HCT116 (cell line): ENCODE measurements around the gene LRRC46. TPM values are rescaled to one million over a fixed set of nuclear protein-coding genes. Genes with fewer than 3 reads are reported as not detected.

Source experiments
- ATAC-seq: fragments of 200-7000 bp; cut with Tn5 transposase; 2 replicates; pipeline ENCODE4 v1.9.1; 2020; ENCODE audit warnings: mild to moderate bottlenecking, moderate library complexity
- BruUV-seq: library from RNA; stranded (reverse); fragments of 400-500 nt; replicated peaks from 2 replicates; lab custom pipeline; 2021; lab: Mats Ljungman, UMichigan
- CTCF ChIA-PET: fragments of 300-600 bp; sonication (Branson Sonifier 250); formaldehyde crosslinking; loops from one replicate; lab custom pipeline; 2021; ENCODE audit warnings: antibody characterized with exemption; lab: Charles Lee
- POLR2A ChIA-PET: fragments of 300-600, 350-600 bp; sonication (Branson Sonifier 250); formaldehyde crosslinking; loops from one replicate; lab custom pipeline; 2021; ENCODE audit warnings: antibody characterized with exemption; lab: Charles Lee
- RAD21 ChIA-PET, 2 experiments: fragments of 300-600 bp; sonication (Branson Sonifier 250); formaldehyde crosslinking; loops; one replicate each; lab custom pipeline; 2023; ENCODE audit warnings: low total read pairs in 2 of 2; ENCODE audit not compliant: uncharacterized antibody in 2 of 2, unreplicated experiment in 2 of 2, low non-redundant PET in 1 of 2; lab: Charles Lee
- DNase-seq: peaks from one replicate; pipeline ENCODE4 v3.0.0-alpha.2; 2010; ENCODE audit warnings: low read depth, low spot score
- H2AFZ ChIP-seq: fragments of 200-600 bp; shearing (Covaris generic), sonication (generic); 2 replicates; pipeline ENCODE4 v1.6.1; 2017; ENCODE audit warnings: low read depth, mixed run types, mixed read lengths, antibody characterized with exemption, low read length; ENCODE audit not compliant: poor library complexity, severe bottlenecking
- H3K27ac ChIP-seq: 2 replicates; pipeline ENCODE4 v1.5.1; 2012; ENCODE audit warnings: low read depth, low read length
- H3K27me3 ChIP-seq: fragments of 200-600 bp; sonication (generic); 2 replicates; pipeline ENCODE4 v1.6.1; 2016; ENCODE audit warnings: mixed run types, low read length, mixed read lengths; ENCODE audit not compliant: insufficient read depth
- H3K36me3 ChIP-seq, 2 experiments: fragments of 200-500 bp in 1 of 2; fragments of 200-600 bp in 1 of 2; sonication (Bioruptor generic) in 1 of 2; sonication (generic) in 1 of 2; 2 replicates each; pipeline versions ENCODE4 v1.5.1 to v1.6.1; 2014 to 2016; ENCODE audit warnings: low read length in 2 of 2, inconsistent platforms in 1 of 2, mixed read lengths in 1 of 2, mixed run types in 1 of 2; ENCODE audit not compliant: insufficient read depth in 2 of 2, control insufficient read depth in 1 of 2
- H3K4me1 ChIP-seq, 2 experiments: fragments of 200-600 bp in 1 of 2; sonication (generic) in 1 of 2; 2 replicates each; pipeline versions ENCODE4 v1.5.1 to v1.6.1; 2012 to 2017; ENCODE audit warnings: low read length in 2 of 2, inconsistent platforms in 1 of 2, mild to moderate bottlenecking in 1 of 2, mixed read lengths in 1 of 2, mixed run types in 1 of 2, moderate library complexity in 1 of 2; ENCODE audit not compliant: insufficient read depth in 2 of 2, control insufficient read depth in 1 of 2
- H3K4me2 ChIP-seq: fragments of 200-600 bp; sonication (generic); 2 replicates; pipeline ENCODE4 v1.6.1; 2017; ENCODE audit warnings: mixed run types, low read length, mixed read lengths
- H3K4me3 ChIP-seq, 2 experiments: fragments of 200-600 bp in 1 of 2; sonication (generic) in 1 of 2; replicated peaks in 1 of 2; 2 replicates each; pipeline ENCODE4 v1.5.1; 2011 to 2016; ENCODE audit warnings: low read length in 2 of 2, control low read depth in 1 of 2, low read depth in 1 of 2, mild to moderate bottlenecking in 1 of 2, mixed read lengths in 1 of 2, mixed run types in 1 of 2
- H3K79me2 ChIP-seq: fragments of 200-600 bp; sonication (generic); 2 replicates; pipeline ENCODE4 v1.6.1; 2017; ENCODE audit warnings: mild to moderate bottlenecking, mixed run types, low read length, moderate library complexity, mixed read lengths; ENCODE audit not compliant: insufficient read depth
- H3K9ac ChIP-seq: fragments of 200-600 bp; sonication (generic); 2 replicates; pipeline ENCODE4 v1.6.1; 2016; ENCODE audit warnings: low read length, mixed read lengths
- H3K9me2 ChIP-seq: fragments of 200-600 bp; sonication (generic), shearing (Covaris generic); 2 replicates; pipeline ENCODE4 v1.6.1; 2017; ENCODE audit warnings: mixed run types, mild to moderate bottlenecking, moderate library complexity; ENCODE audit not compliant: insufficient read depth
- H3K9me3 ChIP-seq, 2 experiments: fragments of 200-500 bp in 1 of 2; fragments of 200-600 bp in 1 of 2; sonication (Bioruptor generic) in 1 of 2; sonication (generic) in 1 of 2; 2 replicates each; pipeline ENCODE4 v1.6.1; 2014 to 2017; ENCODE audit warnings: low read length in 2 of 2, mixed read lengths in 2 of 2, inconsistent platforms in 1 of 2, low read depth in 1 of 2, mild to moderate bottlenecking in 1 of 2, mixed run types in 1 of 2, moderate library complexity in 1 of 2; ENCODE audit not compliant: control insufficient read depth in 1 of 2, insufficient read depth in 1 of 2
- H4K20me1 ChIP-seq: fragments of 200-600 bp; sonication (generic), shearing (Covaris generic); 2 replicates; pipeline ENCODE4 v1.6.1; 2017; ENCODE audit warnings: mixed run types, mild to moderate bottlenecking, moderate library complexity; ENCODE audit not compliant: insufficient read depth
- EGR1 ChIP-seq: IDR thresholded peaks from 2 replicates; pipeline ENCODE4 v1.6.1; 2012; ENCODE audit warnings: low read depth
- ELF1 ChIP-seq: IDR thresholded peaks from 2 replicates; pipeline ENCODE4 v1.6.1; 2012; ENCODE audit warnings: low read depth, borderline replicate concordance
- MAX ChIP-seq: IDR thresholded peaks from 2 replicates; pipeline ENCODE4 v1.6.1; 2012
- RAD21 ChIP-seq: IDR thresholded peaks from 2 replicates; pipeline ENCODE4 v1.6.1; 2012; ENCODE audit warnings: low read depth, mild to moderate bottlenecking
- REST ChIP-seq: IDR thresholded peaks from 2 replicates; pipeline ENCODE4 v1.6.1; 2012; ENCODE audit warnings: low read depth
- SP1 ChIP-seq: IDR thresholded peaks from 2 replicates; pipeline ENCODE4 v1.6.1; 2012; ENCODE audit warnings: low read depth
- YY1 ChIP-seq: IDR thresholded peaks from 2 replicates; pipeline ENCODE4 v1.6.1; 2011; ENCODE audit warnings: low read length, low read depth, moderate library complexity, mild to moderate bottlenecking; ENCODE audit not compliant: insufficient replicate concordance; ENCODE audit errors: extremely low read depth
- ZBTB33 ChIP-seq: IDR thresholded peaks from 2 replicates; pipeline ENCODE4 v1.6.1; 2011; ENCODE audit warnings: mild to moderate bottlenecking, low read length, moderate library complexity; ENCODE audit not compliant: insufficient replicate concordance; ENCODE audit errors: extremely low read depth
- intact Hi-C: fragments of 100-400 bp; cut with micrococcal nuclease; formaldehyde crosslinking; loops from 2 replicates; pipeline ENCODE4 v1.10.0; 2022
- total RNA-seq: library from RNA; stranded (reverse); gene quantifications from one replicate; pipeline ENCODE4 v1.2.1, GENCODE V29; 2021; ENCODE audit not compliant: unreplicated experiment

LRRC46 gene
- total RNA-seq, 1 experiment from 2014 or later: 0.76 TPM

GRCh38 chr17:47785538-47786123 lies 45.8 kb upstream of the LRRC46 start:
- DNase-seq: no peak
- ChIA-PET CTCF (interaction anchor here (0.8 to 1.4 kb wide), 2 partner anchors 10 to 16 kb away, joined by 3 to 4 read pairs; no protein-coding TSS in a partner anchor), POLR2A (interaction anchor here (0.6 kb wide), 2 partner anchors 220 to 1577 kb away, joined by 3 read pairs; no protein-coding TSS in a partner anchor), RAD21 (no interaction called here)
- intact Hi-C loops: no loop called here
- Histone ChIP-seq H3K4me2 (no peak overlapping the region), H3K36me3 (no peaks in the 10 kb centered on the region), H4K20me1 (no peaks in the 10 kb centered on the region), H3K4me1 (peaks cover 0 to 4% of the 10 kb centered on the region in 2 experiments; a peak in 1 of 4 replicates), H3K4me3 (no peak overlapping the region), H3K79me2 (no peaks in the 10 kb centered on the region), H3K9me2 (no peaks in the 10 kb centered on the region), H3K9ac (no peak overlapping the region), H2AFZ (no peak overlapping the region), H3K27ac (no peak overlapping the region), H3K27me3 (peaks cover 37% of the 10 kb centered on the region), H3K9me3 (no peaks in the 10 kb centered on the region)
- TF ChIP-seq EGR1: no peak
- peak; percentile 95 for TF ChIP-seq REST
- TF ChIP-seq SP1: no peak
- no peak for TF ChIP-seq ELF1
- no peak for TF ChIP-seq ZBTB33
- TF ChIP-seq MAX: no peak
- TF ChIP-seq RAD21: no peak
- no peak for TF ChIP-seq YY1
- no TSS peak for BruUV-seq
- ATAC-seq: no peak
